DOHH2 (cell line): ENCODE data around the gene APLP2.
"Not testable (repeated sequence)": the region's sequence is repeated elsewhere in the genome, so short reads cannot be mapped to it uniquely, and the experiment has no call there.

Experiments
- H3F3A ChIP-seq: fragments of 200-600 bp; sonication (generic), shearing (Covaris generic); 2 replicates; pipeline ENCODE4 v1.6.0; 2016; ENCODE audit warnings: antibody characterized with exemption, mild to moderate bottlenecking; ENCODE audit not compliant: control insufficient read depth, insufficient read depth
- H3K27ac ChIP-seq: fragments of 200-600 bp; sonication (generic); 2 replicates; pipeline ENCODE4 v1.5.1; 2014; ENCODE audit warnings: low read depth, mild to moderate bottlenecking, low read length, moderate library complexity
- H3K27me3 ChIP-seq: fragments of 200-600 bp; sonication (generic); 2 replicates; pipeline ENCODE4 v1.6.1; 2014; ENCODE audit warnings: mild to moderate bottlenecking, low read length, mixed read lengths; ENCODE audit not compliant: control insufficient read depth
- H3K36me3 ChIP-seq: fragments of 200-600 bp; sonication (generic); 2 replicates; pipeline ENCODE4 v1.6.1; 2014; ENCODE audit warnings: mild to moderate bottlenecking, low read length, moderate library complexity, mixed read lengths; ENCODE audit not compliant: control insufficient read depth
- H3K4me1 ChIP-seq: fragments of 200-600 bp; sonication (generic); 2 replicates; pipeline ENCODE4 v1.6.1; 2014; ENCODE audit warnings: mild to moderate bottlenecking, low read length, mixed read lengths; ENCODE audit not compliant: control insufficient read depth
- H3K4me2 ChIP-seq: fragments of 200-600 bp; sonication (generic); 2 replicates; pipeline ENCODE4 v1.6.0; 2014; ENCODE audit warnings: mild to moderate bottlenecking, low read length, moderate library complexity
- H3K4me3 ChIP-seq: fragments of 200-600 bp; sonication (generic); 2 replicates; pipeline ENCODE4 v1.5.1; 2014; ENCODE audit warnings: mild to moderate bottlenecking, low read length, mixed read lengths
- H3K79me2 ChIP-seq: fragments of 200-600 bp; sonication (generic); 2 replicates; pipeline ENCODE4 v1.6.1; 2014; ENCODE audit warnings: mild to moderate bottlenecking, low read length, mixed read lengths; ENCODE audit not compliant: control insufficient read depth
- H3K9me2 ChIP-seq: fragments of 200-600 bp; sonication (generic); replicated peaks from 2 replicates; pipeline ENCODE4 v1.6.1; 2014; ENCODE audit warnings: mild to moderate bottlenecking, low read length, mixed read lengths; ENCODE audit not compliant: control insufficient read depth
- H3K9me3 ChIP-seq: fragments of 200-600 bp; sonication (generic); 2 replicates; pipeline ENCODE4 v1.6.1; 2014; ENCODE audit warnings: antibody characterized with exemption, low read length, mixed read lengths; ENCODE audit not compliant: control insufficient read depth, insufficient read depth
- H4K20me1 ChIP-seq: fragments of 200-600 bp; sonication (generic); 2 replicates; pipeline ENCODE4 v1.6.0; 2014; ENCODE audit warnings: low read depth, mild to moderate bottlenecking, antibody characterized with exemption, low read length, moderate library complexity; ENCODE audit not compliant: control insufficient read depth, insufficient read depth
- CTCF ChIP-seq: fragments of 200-600 bp; sonication (generic); IDR thresholded peaks from one replicate; pipeline ENCODE4 v1.5.1; 2014; ENCODE audit warnings: antibody characterized with exemption, mild to moderate bottlenecking, low read depth, low read length; ENCODE audit not compliant: poor library complexity, severe bottlenecking
- EZH2phosphoT487 ChIP-seq: fragments of 200-600 bp; sonication (generic); IDR thresholded peaks from 2 replicates; pipeline ENCODE4 v1.6.1; 2017; ENCODE audit warnings: borderline replicate concordance, mild to moderate bottlenecking, antibody characterized with exemption, low read length, moderate library complexity, mixed read lengths

Gene APLP2

GRCh38 chr11:130191896-130192295 is 122.2 kb downstream of the APLP2 start:
- Histone ChIP-seq H3K27me3 (no peaks in the 10 kb centered on the region), H3K9me2 (no peaks in the 10 kb centered on the region), H3K79me2 (peaks cover 32% of the 10 kb centered on the region), H3K9me3 (no peaks in the 10 kb centered on the region), H3K4me2 (no peak overlapping the region), H4K20me1 (peaks cover 7% of the 10 kb centered on the region; the same call in 1 of the 2 replicates), H3K4me1 (peaks cover 7% of the 10 kb centered on the region), H3K27ac (no peak overlapping the region), H3K4me3 (no peak overlapping the region), H3K36me3 (peaks cover 87% of the 10 kb centered on the region), H3F3A (no peaks in the 10 kb centered on the region)
- TF ChIP-seq CTCF, result no peak
- TF ChIP-seq EZH2phosphoT487, result no peak

GRCh38 chr11:130192845-130193267 is 123.2 kb downstream of the APLP2 start:
- TF ChIP-seq CTCF (no peak), EZH2phosphoT487 (no peak)

GRCh38 chr11:130193551-130193950 is 123.9 kb downstream of the APLP2 start:
- H3K4me1 ChIP-seq, H4K20me1 ChIP-seq, H3K9me3 ChIP-seq, H3K4me2 ChIP-seq, H3K9me2 ChIP-seq, H3F3A ChIP-seq, H3K27ac ChIP-seq, H3K27me3 ChIP-seq, H3K4me3 ChIP-seq: not testable (repeated sequence)
- peaks cover 16% of the 10 kb centered on the region for H3K79me2 ChIP-seq
- H3K36me3 ChIP-seq, result peaks cover 92% of the 10 kb centered on the region

More at GRCh38 chr11:130192845-130193267, 123.2 kb downstream of the APLP2 start:
- H3K27ac ChIP-seq, result no peak overlapping the region
- no peak overlapping the region for H3K4me3 ChIP-seq
- H3K4me2 ChIP-seq, result no peak overlapping the region
- H3F3A ChIP-seq, result no peaks in the 10 kb centered on the region
- H3K9me2 ChIP-seq, result no peaks in the 10 kb centered on the region
- H3K79me2 ChIP-seq, result peaks cover 23% of the 10 kb centered on the region
- peaks cover 92% of the 10 kb centered on the region for H3K36me3 ChIP-seq
- H3K4me1 ChIP-seq, result peaks cover 7% of the 10 kb centered on the region
- H3K9me3 ChIP-seq, result no peaks in the 10 kb centered on the region
- peaks cover under 1% of the 10 kb centered on the region; the same call in 1 of the 2 replicates for H4K20me1 ChIP-seq
- H3K27me3 ChIP-seq, result no peaks in the 10 kb centered on the region
